Skeletal muscle tissue (tissue), 4 donors: ENCODE results near the gene CYB561D2. TPM values are rescaled to one million over a fixed set of nuclear protein-coding genes. Genes with fewer than 3 reads are reported as not detected.

Source experiments
- H3K27ac ChIP-seq: one replicate; pipeline ENCODE4 v1.7.0; 2013; ENCODE audit warnings: mild to moderate bottlenecking, low read depth, low read length, inconsistent platforms
- H3K27me3 ChIP-seq, 3 donors: one replicate each; pipeline ENCODE4 v1.7.0; 2013; ENCODE audit warnings: low read length in 3 of 3; ENCODE audit not compliant: control insufficient read depth in 3 of 3, insufficient read depth in 3 of 3
- H3K36me3 ChIP-seq, 3 donors: one replicate each; pipeline ENCODE4 v1.7.0; 2013; ENCODE audit warnings: low read length in 3 of 3; ENCODE audit not compliant: control insufficient read depth in 3 of 3, insufficient read depth in 3 of 3
- H3K4me1 ChIP-seq, 3 donors: one replicate each; pipeline ENCODE4 v1.7.0; 2013; ENCODE audit warnings: low read length in 3 of 3, mild to moderate bottlenecking in 3 of 3; ENCODE audit not compliant: control insufficient read depth in 3 of 3, insufficient read depth in 3 of 3
- H3K4me3 ChIP-seq, 3 donors: one replicate each; pipeline ENCODE4 v1.7.0; 2013; ENCODE audit warnings: low read length in 3 of 3
- H3K9ac ChIP-seq, 3 donors: one replicate each; pipeline ENCODE4 v1.7.0; 2013; ENCODE audit warnings: low read length in 3 of 3, mild to moderate bottlenecking in 3 of 3, moderate library complexity in 2 of 3, low read depth in 1 of 3
- H3K9me3 ChIP-seq, 3 donors: one replicate each; pipeline ENCODE4 v1.7.0; 2013; ENCODE audit warnings: low read length in 3 of 3; ENCODE audit not compliant: control insufficient read depth in 3 of 3
- total RNA-seq: library from RNA; depleted of rRNA; stranded (reverse); fragments of >200 nt; gene quantifications from one replicate; pipeline ENCODE4 v1.2.3, GENCODE V29; 2014
- donor health status: Osteomylitis.

The CYB561D2 gene
- total RNA-seq, 1 donor from 2014 or later = 14.1 TPM

DNA sequence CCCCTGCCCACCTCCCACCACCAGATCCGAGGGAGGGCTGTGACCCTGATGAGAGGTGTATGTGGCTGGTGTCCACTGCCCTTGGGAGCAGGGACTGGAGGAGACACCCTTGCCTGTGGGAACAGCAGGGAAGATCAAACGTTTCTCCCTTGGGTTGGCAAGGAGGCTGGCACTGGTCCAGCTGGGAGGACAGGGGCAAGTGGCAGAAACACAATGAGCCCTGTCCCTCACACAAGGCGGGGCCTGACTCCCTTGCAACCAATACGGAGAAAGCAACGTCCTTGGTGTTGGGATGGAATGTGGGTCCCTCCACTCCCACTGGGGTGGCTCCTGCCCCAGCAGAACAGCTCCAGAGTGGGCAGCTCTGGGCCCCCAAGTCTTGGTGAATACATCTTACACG, 33.4 kb upstream of the CYB561D2 start:
- Histone ChIP-seq H3K4me3 (no peak overlapping the region), H3K9me3 (no peaks in the 10 kb centered on the region), H3K4me1 (peaks cover 53 to 64% (median 58%) of the 10 kb centered on the region in 3 donors), H3K27me3 (no peaks in the 10 kb centered on the region), H3K27ac (no peak overlapping the region), H3K9ac (peak overlapping the region in 1 of 3 donors; percentile 51), H3K36me3 (peaks cover 28 to 34% (median 31%) of the 10 kb centered on the region in 3 donors)

DNA sequence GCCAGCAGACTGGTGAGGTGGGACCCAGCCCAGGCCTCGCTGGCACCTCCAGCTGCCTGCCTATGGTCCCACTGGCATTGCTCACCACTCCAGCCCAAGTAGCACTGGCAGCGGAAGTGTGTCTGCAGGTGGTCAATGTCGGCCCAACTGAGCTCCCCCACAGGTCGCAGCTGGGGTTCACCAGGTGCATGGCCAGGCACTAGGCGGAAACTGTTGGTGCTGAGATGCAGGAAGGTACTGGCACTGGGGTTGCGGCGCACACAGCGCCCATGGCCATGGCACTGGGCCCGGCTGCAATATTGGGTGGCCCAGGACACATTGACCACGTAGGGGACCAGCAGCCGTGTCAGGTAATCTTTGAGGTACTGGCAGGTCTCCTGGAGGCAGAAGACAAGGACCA, 32.5 kb upstream of the CYB561D2 start:
- peak overlapping the region in 2 of 3 donors; percentile 51 to 60 for H3K9ac ChIP-seq
- no peaks in the 10 kb centered on the region for H3K9me3 ChIP-seq
- peak overlapping the region in 2 of 3 donors; percentile 17 to 45 for H3K4me3 ChIP-seq
- H3K36me3 ChIP-seq = peaks cover 28 to 34% (median 31%) of the 10 kb centered on the region in 3 donors
- H3K27me3 ChIP-seq = no peaks in the 10 kb centered on the region
- no peak overlapping the region for H3K27ac ChIP-seq
- H3K4me1 ChIP-seq = peaks cover 55 to 72% (median 65%) of the 10 kb centered on the region in 3 donors

DNA sequence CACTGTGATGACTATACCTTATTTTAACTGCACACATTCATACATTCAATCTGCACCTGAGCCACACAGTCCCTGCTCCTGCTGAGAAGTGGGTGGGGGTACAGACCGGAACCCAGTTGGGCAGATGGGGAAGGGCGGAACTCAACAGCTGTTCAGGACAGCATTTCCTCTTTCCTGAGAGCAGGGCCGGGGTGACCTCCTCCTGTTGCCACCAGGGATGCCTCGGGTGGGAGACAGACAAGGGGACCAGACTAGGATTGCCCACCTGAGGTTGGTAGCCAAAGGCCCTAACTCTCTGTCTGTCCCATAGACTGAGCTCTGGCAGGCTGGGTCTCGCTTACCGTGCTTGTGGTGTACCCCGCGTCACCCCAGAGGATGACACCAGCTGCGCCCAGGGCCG, 32.0 kb upstream of the CYB561D2 start:
- peaks cover 55 to 72% (median 67%) of the 10 kb centered on the region in 3 donors for H3K4me1 ChIP-seq
- no peak overlapping the region for H3K27ac ChIP-seq
- peak overlapping the region; percentile 17 to 45 (median 38) for H3K4me3 ChIP-seq
- H3K36me3 ChIP-seq = peaks cover 28 to 34% (median 31%) of the 10 kb centered on the region in 3 donors
- H3K9ac ChIP-seq = peak overlapping the region in 2 of 3 donors; percentile 43 to 60
- H3K9me3 ChIP-seq = no peaks in the 10 kb centered on the region
- no peaks in the 10 kb centered on the region for H3K27me3 ChIP-seq

- no peaks in the 10 kb centered on the region for H3K9me3 ChIP-seq
- H3K9ac ChIP-seq = peak overlapping the region; percentile 96 to 99 (median 98)
- H3K4me3 ChIP-seq = peak overlapping the region; percentile 17 to 98 (median 91)
- no peak overlapping the region for H3K27ac ChIP-seq
- H3K36me3 ChIP-seq = peaks cover 28 to 34% (median 31%) of the 10 kb centered on the region in 3 donors
- H3K27me3 ChIP-seq = no peaks in the 10 kb centered on the region
- H3K4me1 ChIP-seq = peaks cover 60 to 76% (median 71%) of the 10 kb centered on the region in 3 donors
Measured at GRCh38 chr3:50319181-50319893, 31.3 kb upstream of the CYB561D2 start.

- peaks cover 29 to 35% (median 31%) of the 10 kb centered on the region in 3 donors for H3K36me3 ChIP-seq
- peak overlapping the region; percentile 97 for H3K27ac ChIP-seq
Measured at GRCh38 chr3:50319894-50320625, 30.6 kb upstream of the CYB561D2 start.

GRCh38 chr3:50320853-50321335, 29.8 kb upstream of the CYB561D2 start:
- H3K4me1 ChIP-seq = peaks cover 55 to 77% (median 68%) of the 10 kb centered on the region in 3 donors
- no peaks in the 10 kb centered on the region for H3K27me3 ChIP-seq
- H3K27ac ChIP-seq = peak overlapping the region; percentile 97
- no peaks in the 10 kb centered on the region for H3K9me3 ChIP-seq
- H3K4me3 ChIP-seq = peak overlapping the region; percentile 91 to 98 (median 92)
- H3K9ac ChIP-seq = peak overlapping the region; percentile 96 to 99 (median 98)
- peaks cover 34 to 38% (median 34%) of the 10 kb centered on the region in 3 donors for H3K36me3 ChIP-seq

More at GRCh38 chr3:50319894-50320625, 30.6 kb upstream of the CYB561D2 start:
- Histone ChIP-seq H3K4me3 (peak overlapping the region; percentile 91 to 98 (median 92)), H3K27me3 (no peaks in the 10 kb centered on the region), H3K4me1 (peaks cover 55 to 73% (median 68%) of the 10 kb centered on the region in 3 donors), H3K9me3 (no peaks in the 10 kb centered on the region), H3K9ac (peak overlapping the region; percentile 96 to 99 (median 98))

DNA sequence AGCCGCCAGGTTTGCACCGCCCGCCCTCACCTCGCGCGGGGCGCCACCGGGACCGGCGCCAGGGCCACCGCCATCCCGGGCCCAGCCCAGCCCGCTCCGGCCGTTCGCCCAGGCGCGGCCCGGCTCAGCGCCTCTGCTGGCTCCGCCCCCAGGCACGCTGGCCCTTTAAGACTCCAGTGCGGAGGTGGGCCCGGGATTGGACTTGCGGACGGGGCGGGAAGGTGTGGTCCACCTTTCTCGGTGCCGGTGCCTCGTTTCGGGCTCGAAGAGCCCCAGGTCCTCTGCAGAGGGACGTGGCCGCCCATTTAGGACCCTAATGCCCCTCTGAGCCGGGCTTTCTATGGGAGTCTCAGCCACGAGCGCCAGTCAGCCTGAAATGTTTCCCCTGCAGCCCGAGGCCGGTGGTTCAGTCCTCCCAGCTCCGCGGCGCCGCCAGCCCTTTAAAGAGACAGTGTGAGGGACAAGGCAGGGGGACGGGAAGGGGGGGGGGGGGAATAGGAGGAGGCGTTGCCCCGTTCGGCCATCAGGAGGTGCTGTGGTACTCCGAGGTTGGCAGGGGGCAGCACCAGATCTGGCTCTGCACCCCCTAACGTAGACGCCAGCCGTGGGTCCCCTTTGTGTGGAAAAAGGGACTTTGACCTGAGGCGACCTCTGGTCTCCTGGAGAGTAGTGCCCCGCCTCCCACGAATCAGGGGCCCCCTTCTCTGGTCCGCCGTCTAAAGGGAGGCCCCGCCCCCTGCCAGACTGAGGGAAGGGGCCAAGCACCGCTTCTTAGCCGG, 29.1 kb upstream of the CYB561D2 start:
- Histone ChIP-seq H3K36me3 (peaks cover 31 to 43% (median 33%) of the 10 kb centered on the region in 3 donors), H3K4me3 (peak overlapping the region; percentile 91 to 98 (median 92)), H3K9me3 (no peaks in the 10 kb centered on the region), H3K27me3 (no peaks in the 10 kb centered on the region), H3K4me1 (peaks cover 55 to 77% (median 68%) of the 10 kb centered on the region in 3 donors), H3K27ac (peak overlapping the region; percentile 97), H3K9ac (peak overlapping the region; percentile 96 to 99 (median 98))

- peaks cover 55 to 76% (median 67%) of the 10 kb centered on the region in 3 donors for H3K4me1 ChIP-seq
- peak overlapping the region; percentile 69 to 92 (median 91) for H3K4me3 ChIP-seq
- H3K36me3 ChIP-seq = peaks cover 30 to 42% (median 30%) of the 10 kb centered on the region in 3 donors
- H3K9ac ChIP-seq = peak overlapping the region; percentile 71 to 98 (median 96)
- H3K27me3 ChIP-seq = no peaks in the 10 kb centered on the region
- H3K9me3 ChIP-seq = no peaks in the 10 kb centered on the region
- H3K27ac ChIP-seq = peak overlapping the region; percentile 97
Measured at GRCh38 chr3:50322115-50322385, 28.6 kb upstream of the CYB561D2 start.

- peaks cover 55 to 76% (median 67%) of the 10 kb centered on the region in 3 donors for H3K4me1 ChIP-seq
Measured at GRCh38 chr3:50322386-50323091, 28.1 kb upstream of the CYB561D2 start, which contains the start of gene HYAL2. HYAL2 (minus strand) TSS chr3:50322745; CDS start chr3:50320489, 2,256 bp downstream.

More at GRCh38 chr3:50322386-50323091, 28.1 kb upstream of the CYB561D2 start, which contains the start of gene HYAL2:
- peak within 1 kb of the TSS; percentile 91 to 98 (median 92) for H3K4me3 ChIP-seq
- peak within 1 kb of the TSS; percentile 97 for H3K27ac ChIP-seq
- H3K9me3 ChIP-seq = no peaks in the 10 kb centered on the region
- H3K9ac ChIP-seq = peak within 1 kb of the TSS; percentile 96 to 99 (median 98)
- peaks cover 25 to 38% (median 26%) of the 10 kb centered on the region in 3 donors for H3K36me3 ChIP-seq
- no peaks in the 10 kb centered on the region for H3K27me3 ChIP-seq
